HepG2 (cell line): ENCODE results near the gene GPRC5D. TPM values are rescaled to one million over a fixed set of nuclear protein-coding genes. Genes with fewer than 3 reads are reported as not detected.

Experiments
- ATAC-seq: fragments of 200-7000 bp; cut with Tn5 transposase; 3 replicates; pipeline ENCODE4 v1.9.1; 2020; ENCODE audit warnings: mild to moderate bottlenecking, moderate library complexity
- BruUV-seq: library from RNA; stranded (reverse); fragments of 400-500 nt; replicated peaks from 2 replicates; lab custom pipeline; 2021; lab: Mats Ljungman, UMichigan
- CTCF ChIA-PET: fragments of 300-600 bp; formaldehyde crosslinking; extraction: SDS; loops from one replicate; lab custom pipeline; 2021; ENCODE audit warnings: low total read pairs, inconsistent platforms, low intra/inter-chr PET ratio; lab: Yijun Ruan, JAX
- POLR2A ChIA-PET: fragments of 350-600 bp; sonication (Branson Sonifier 250); formaldehyde crosslinking; loops from one replicate; lab custom pipeline; 2020; ENCODE audit warnings: antibody characterized with exemption, inconsistent platforms; lab: Yijun Ruan, JAX
- DNase-seq: peaks from one replicate; pipeline ENCODE4 v3.0.0-alpha.2; 2015; ENCODE audit warnings: low spot score
- FAIRE-seq: peaks from 3 replicates; lab custom pipeline; 2011; peaks lifted over from hg19 to GRCh38; lab: Jason Lieb, UNC
- H2AFZ ChIP-seq: one replicate; pipeline ENCODE4 v1.6.1; 2011; ENCODE audit warnings: low read length, inconsistent platforms
- H3K27ac ChIP-seq: fragments of 300-600 bp; 3 replicates; pipeline ENCODE4 v1.8.0; 2011; ENCODE audit warnings: mixed run types, mild to moderate bottlenecking, mixed read lengths, low read length, inconsistent platforms; ENCODE audit not compliant: insufficient read depth; ENCODE audit errors: extremely low read length
- H3K27me3 ChIP-seq, 2 experiments: fragments of 200-600 bp in 1 of 2; 2 replicates in 1 of 2; 3 replicates in 1 of 2; pipeline versions ENCODE4 v1.6.0 to v1.8.0; 2011; ENCODE audit warnings: low read length in 2 of 2, mild to moderate bottlenecking in 2 of 2, moderate library complexity in 2 of 2, inconsistent platforms in 1 of 2; ENCODE audit not compliant: insufficient read depth in 2 of 2, control insufficient read depth in 1 of 2
- H3K36me3 ChIP-seq, 2 experiments: fragments of 200-600 bp in 1 of 2; replicated peaks in 1 of 2; 2 replicates in 1 of 2; 3 replicates in 1 of 2; pipeline versions ENCODE4 v1.5.1 to v1.8.0; 2011; ENCODE audit warnings: low read length in 2 of 2, inconsistent platforms in 1 of 2; ENCODE audit not compliant: insufficient read depth in 2 of 2, control insufficient read depth in 1 of 2
- H3K4me1 ChIP-seq: 2 replicates; pipeline ENCODE4 v1.5.1; 2012; ENCODE audit warnings: low read length, inconsistent platforms; ENCODE audit not compliant: insufficient read depth
- H3K4me2 ChIP-seq: 2 replicates; pipeline ENCODE4 v1.6.0; 2011; ENCODE audit warnings: low read depth, low read length, inconsistent platforms
- H3K4me3 ChIP-seq, 3 experiments: fragments of 200-600 bp in 1 of 3; sonication (generic), shearing (Covaris generic) in 1 of 3; replicated peaks in 1 of 3; 2 replicates each; pipeline ENCODE4 v1.5.1; 2011 to 2016; ENCODE audit warnings: low read length in 3 of 3, inconsistent platforms in 2 of 3, low read depth in 2 of 3, mild to moderate bottlenecking in 2 of 3, control low read depth in 1 of 3, mixed read lengths in 1 of 3; ENCODE audit not compliant: insufficient read depth in 1 of 3
- H3K79me2 ChIP-seq: one replicate; pipeline ENCODE4 v1.6.1; 2011; ENCODE audit warnings: low read length, inconsistent platforms; ENCODE audit not compliant: insufficient read depth
- H3K9ac ChIP-seq: 2 replicates; pipeline ENCODE4 v1.6.0; 2011; ENCODE audit warnings: mild to moderate bottlenecking, low read depth, low read length, inconsistent platforms; ENCODE audit not compliant: insufficient read depth
- H3K9me3 ChIP-seq: 2 replicates; pipeline ENCODE4 v1.5.1; 2012; ENCODE audit warnings: mild to moderate bottlenecking, low read length
- H4K20me1 ChIP-seq: 2 replicates; pipeline ENCODE4 v1.6.0; 2011; ENCODE audit warnings: inconsistent platforms, mild to moderate bottlenecking, low read length, moderate library complexity; ENCODE audit not compliant: insufficient read depth
- BRF2 ChIP-seq: sonication (generic); formaldehyde crosslinking; IDR thresholded peaks from 2 replicates; pipeline ENCODE4 v1.8.1; 2022; ENCODE audit warnings: mild to moderate bottlenecking, missing genetic modification reagents
- ETS1 ChIP-seq: sonication (generic); formaldehyde crosslinking; IDR thresholded peaks from 2 replicates; pipeline ENCODE4 v1.4.0; 2020; ENCODE audit warnings: missing genetic modification reagents
- HOXA7 ChIP-seq: sonication (generic); formaldehyde crosslinking; IDR thresholded peaks from 2 replicates; pipeline ENCODE4 v1.8.1; 2022; ENCODE audit warnings: mild to moderate bottlenecking, missing genetic modification reagents, moderate library complexity
- MTF1 ChIP-seq: sonication (generic); formaldehyde crosslinking; IDR thresholded peaks from 2 replicates; pipeline ENCODE4 v1.5.0; 2020; ENCODE audit warnings: missing genetic modification reagents
- NCOA2 ChIP-seq: sonication (generic); formaldehyde crosslinking; IDR thresholded peaks from 2 replicates; pipeline ENCODE4 v1.8.0; 2022; ENCODE audit warnings: inconsistent platforms
- NFE2 ChIP-seq: sonication (generic); formaldehyde crosslinking; IDR thresholded peaks from 2 replicates; pipeline ENCODE4 v1.4.0; 2020; ENCODE audit warnings: missing genetic modification reagents
- PTBP1 ChIP-seq: fragments of 200-400 bp; formaldehyde crosslinking; IDR thresholded peaks from 2 replicates; pipeline ENCODE4 v1.6.1; 2018; ENCODE audit warnings: low read length, low read depth; ENCODE audit not compliant: poor library complexity, severe bottlenecking
- TERF1 ChIP-seq: sonication (generic); formaldehyde crosslinking; IDR thresholded peaks from 2 replicates; pipeline ENCODE4 v1.8.0; 2022; ENCODE audit warnings: mild to moderate bottlenecking, missing genetic modification reagents, moderate library complexity
- THYN1 ChIP-seq: sonication (generic); formaldehyde crosslinking; IDR thresholded peaks from 2 replicates; pipeline ENCODE4 v1.8.1; 2023; ENCODE audit warnings: low read depth, mild to moderate bottlenecking, moderate library complexity, missing genetic modification reagents, borderline replicate concordance
- WIZ ChIP-seq: sonication (generic); formaldehyde crosslinking; IDR thresholded peaks from 2 replicates; pipeline ENCODE4 v1.5.1; 2020; ENCODE audit warnings: mild to moderate bottlenecking, missing genetic modification reagents
- ZNF205 ChIP-seq: IDR thresholded peaks from 2 replicates; pipeline ENCODE4 v1.6.1; 2018; ENCODE audit warnings: missing biosample characterization, missing genetic modification reagents
- ZNF512 ChIP-seq: sonication (generic); formaldehyde crosslinking; IDR thresholded peaks from 2 replicates; pipeline ENCODE4 v1.4.0; 2020; ENCODE audit warnings: mild to moderate bottlenecking, missing genetic modification reagents
- ZNF550 ChIP-seq: sonication (generic); formaldehyde crosslinking; IDR thresholded peaks from 2 replicates; pipeline ENCODE4 v1.4.0; 2020; ENCODE audit warnings: mild to moderate bottlenecking, missing genetic modification reagents, borderline replicate concordance
- ZNF709 ChIP-seq: sonication (generic); formaldehyde crosslinking; IDR thresholded peaks from 2 replicates; pipeline ENCODE4 v1.5.0; 2020; ENCODE audit warnings: mild to moderate bottlenecking, missing genetic modification reagents
- ZNF747 ChIP-seq: sonication (generic); formaldehyde crosslinking; IDR thresholded peaks from 2 replicates; pipeline ENCODE4 v1.8.1; 2023; ENCODE audit warnings: missing genetic modification reagents, mild to moderate bottlenecking, borderline replicate concordance
- ZNF761 ChIP-seq: sonication (generic); formaldehyde crosslinking; conservative IDR thresholded peaks from 2 replicates; pipeline ENCODE4 v1.4.0; 2020; ENCODE audit warnings: mild to moderate bottlenecking, missing genetic modification reagents
- WGBS: methylation state at CpG from one replicate; pipeline ENCODE4 v1.1.6; 2017; ENCODE audit warnings: low lambda C conversion rate; 5-methylcytosine and 5-hydroxymethylcytosine counted together
- in situ Hi-C: cut with HindIII; loops from 2 replicates; pipeline ENCODE4 v1.10.0; 2017; ENCODE audit warnings: low pct_unique_long_range_greater_than_20kb; ENCODE audit not compliant: extremely low pct_ligation_motif_present
- intact Hi-C: fragments of 100-400 bp; cut with micrococcal nuclease; formaldehyde crosslinking; loops from one replicate; pipeline ENCODE4 v1.10.0; 2022; ENCODE audit not compliant: unreplicated experiment
- polyA plus RNA-seq, 8 experiments: library from polyadenylated mRNA; depleted of rRNA in 3 of 8; stranded (reverse) in 7 of 8; unstranded in 1 of 8; fragments of >200 nt; fragmentation: Illumina TruSeq in 4 of 8; extraction: Trizol in 4 of 8; gene quantifications; 2 replicates each; pipeline versions ENCODE4 v1.2.1 to v1.2.3, GENCODE V29; 2011 to 2016; ENCODE audit warnings: low read depth in 4 of 8, missing spikeins in 1 of 8, mixed read lengths in 1 of 8; ENCODE audit not compliant: insufficient read depth in 1 of 8
- total RNA-seq, 5 experiments: library from RNA; depleted of rRNA; stranded (reverse); fragments of >200 nt; fragmentation: Illumina TruSeq; extraction: Trizol; gene quantifications; 2 replicates each; pipeline ENCODE4 v1.2.3, GENCODE V29; 2016; ENCODE audit warnings: low read depth in 1 of 5

GPRC5D gene
- total and polyA plus RNA-seq, 2 of the 13 experiments (the other 11 are each of a cell fraction or from before 2014, with no cell fraction given): not detected

GRCh38 chr12:12982331-12982730 is 30.4 kb upstream of the GPRC5D start (continued):
- TF ChIP-seq NFE2 (CRISPR knock-in tag): no peak
- no peak for TF ChIP-seq ZNF709 (CRISPR knock-in tag)
- TF ChIP-seq THYN1 (CRISPR knock-in tag): no peak
- no peak for TF ChIP-seq TERF1 (CRISPR knock-in tag)
- TF ChIP-seq PTBP1: no peak
- TF ChIP-seq ETS1 (CRISPR knock-in tag): no peak
- no peak for TF ChIP-seq ZNF512 (CRISPR knock-in tag)
- TF ChIP-seq MTF1 (CRISPR knock-in tag): no peak

GRCh38 chr12:12979731-12980259 is 27.8 kb upstream of the GPRC5D start:
- no peak overlapping the region for H3K27ac ChIP-seq
- DNase-seq: no peak
- no peak overlapping the region for H2AFZ ChIP-seq
- H3K4me2 ChIP-seq: no peak overlapping the region
- H3K9me3 ChIP-seq: no peaks in the 10 kb centered on the region
- CTCF ChIA-PET: no interaction called here
- H3K9ac ChIP-seq: no peak overlapping the region
- intact Hi-C loops (loop anchor here (5.0 kb wide), 2 partner anchors 142 to 192 kb away; partner anchors contain the start of gene APOLD1), in situ Hi-C loops (loop anchor here (5.0 kb wide), 1 partner anchor 62 kb away; no protein-coding TSS in a partner anchor)
- TF ChIP-seq NCOA2 (CRISPR knock-in tag) (no peak), BRF2 (no peak), NFE2 (CRISPR knock-in tag) (no peak), ZNF747 (CRISPR knock-in tag) (no peak), HOXA7 (CRISPR knock-in tag) (no peak), ZNF550 (CRISPR knock-in tag) (no peak), ZNF761 (CRISPR knock-in tag) (no peak), ZNF205 (no peak), WIZ (CRISPR knock-in tag) (no peak)
- no peaks in the 10 kb centered on the region for H3K27me3 ChIP-seq
- H3K79me2 ChIP-seq: no peaks in the 10 kb centered on the region
- H3K4me1 ChIP-seq: no peaks in the 10 kb centered on the region
- 94% methylated on average over 4 of the region's 4 CpGs for WGBS
- H3K36me3 ChIP-seq: peaks cover 9 to 59% of the 10 kb centered on the region in 2 experiments
- no TSS peak for BruUV-seq
- no peak overlapping the region for H3K4me3 ChIP-seq
- H4K20me1 ChIP-seq: 0 out of 2 replicates have a peak, but pooled peaks cover 4% of the 10 kb centered on the region
- FAIRE-seq: no peak
- POLR2A ChIA-PET: no interaction called here
- ATAC-seq: no peak
